Stimulated activated CD8-positive, alpha-beta memory T cell treated with anti-CD3 and anti-CD28 coated beads, Interleukin-7, amount 100 ng/mL, for 24 hours (primary cell): ENCODE data around the gene CTXN3.

Source experiments
- DNase-seq: peaks from one replicate; pipeline ENCODE4 v3.0.0-alpha.2; 2020; ENCODE audit warnings: low read depth

The CTXN3 gene

GRCh38 chr5:127699416-127699815 is 50.5 kb downstream of the CTXN3 start:
- no peak for DNase-seq

GRCh38 chr5:127700237-127700766 is 51.4 kb downstream of the CTXN3 start:
- DNase-seq = no peak

GRCh38 chr5:127702434-127702833 is 53.6 kb downstream of the CTXN3 start:
- no peak for DNase-seq

- DNase-seq = no peak
Observed at GRCh38 chr5:127702926-127703561, 54.2 kb downstream of the CTXN3 start, which contains the start of gene CCDC192. TSS of gene CCDC192 (plus strand) at chr5:127703391. CDS start at chr5:127703446, 55 bp downstream.

GRCh38 chr5:127705120-127705892 is 56.4 kb downstream of the CTXN3 start:
- no peak for DNase-seq

GRCh38 chr5:127706691-127707090 is 57.8 kb downstream of the CTXN3 start:
- no peak for DNase-seq

GRCh38 chr5:127707209-127707608 is 58.3 kb downstream of the CTXN3 start:
- DNase-seq = no peak
